ENCODE measurements around the gene ELL2.

ELL2 gene

DNA sequence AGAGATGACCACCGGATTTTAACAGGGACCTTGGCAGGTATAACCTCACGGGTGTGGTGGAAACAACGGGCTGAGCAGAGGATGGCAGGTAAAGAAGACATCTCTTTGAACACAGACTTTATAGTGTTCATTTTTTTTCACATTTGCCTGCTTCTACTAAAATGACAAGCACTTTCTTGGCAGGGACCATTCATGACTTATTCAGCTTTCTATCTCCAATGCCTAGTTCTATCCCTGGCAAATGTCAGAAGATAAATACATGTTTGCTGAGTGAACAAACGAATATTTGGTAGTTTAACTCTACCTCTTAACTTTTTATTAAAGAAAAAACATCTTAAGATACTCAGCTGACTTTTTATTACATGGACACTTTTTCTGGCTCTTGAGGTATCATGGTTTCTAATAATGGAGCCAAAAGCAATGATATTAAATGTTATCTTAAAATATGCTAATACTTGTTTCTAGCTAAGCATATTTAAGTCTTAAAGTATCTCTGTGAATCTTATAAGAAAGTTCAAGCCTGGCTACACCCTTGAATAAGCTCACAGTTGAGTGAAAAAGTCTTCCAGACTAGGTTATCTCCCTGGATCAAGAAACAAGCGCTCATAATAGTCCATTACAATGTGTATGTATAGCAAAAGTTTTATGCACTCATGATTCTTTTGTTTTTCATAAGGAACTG, 8.5 kb downstream of the ELL2 start:
- no peak for DNase-seq

DNA sequence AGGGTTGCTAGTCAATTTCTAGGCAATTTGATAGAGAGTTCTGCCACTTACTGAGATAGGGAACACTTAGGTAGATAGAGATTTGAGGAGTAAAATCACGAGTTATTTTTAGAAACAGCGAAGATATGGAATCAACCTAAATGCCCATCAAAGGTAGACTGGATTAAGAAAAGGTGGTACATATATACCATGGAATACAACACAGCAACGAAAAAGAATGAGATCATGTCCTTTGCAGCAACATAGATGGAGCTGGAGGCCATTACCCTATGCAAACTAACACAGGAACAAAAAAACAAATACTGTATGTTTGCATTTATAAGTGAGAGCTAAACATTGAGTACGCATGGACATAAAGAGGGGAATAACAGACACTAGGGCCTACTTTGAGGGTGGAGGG, 9.7 kb downstream of the ELL2 start:
- no peak for DNase-seq

DNA sequence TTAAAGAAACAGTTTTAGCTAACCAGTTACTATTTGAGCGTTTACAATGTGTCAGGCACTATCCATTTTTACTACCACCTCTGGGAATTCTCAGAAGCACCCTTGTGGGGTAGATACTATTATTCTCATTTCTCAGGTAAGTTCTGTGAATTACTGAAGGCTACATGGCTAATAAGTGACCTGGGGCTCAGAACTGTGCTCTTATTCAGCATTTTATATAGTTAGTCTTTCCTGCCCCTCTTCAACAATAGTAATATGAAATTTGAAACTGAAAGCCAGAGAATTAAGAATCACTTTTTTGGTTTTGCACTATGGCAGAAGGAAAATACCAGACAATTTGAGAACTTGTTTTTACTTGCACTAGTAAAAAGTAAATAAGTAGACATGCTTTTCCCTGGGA, 11.8 kb downstream of the ELL2 start:
- no peak for DNase-seq

DNA sequence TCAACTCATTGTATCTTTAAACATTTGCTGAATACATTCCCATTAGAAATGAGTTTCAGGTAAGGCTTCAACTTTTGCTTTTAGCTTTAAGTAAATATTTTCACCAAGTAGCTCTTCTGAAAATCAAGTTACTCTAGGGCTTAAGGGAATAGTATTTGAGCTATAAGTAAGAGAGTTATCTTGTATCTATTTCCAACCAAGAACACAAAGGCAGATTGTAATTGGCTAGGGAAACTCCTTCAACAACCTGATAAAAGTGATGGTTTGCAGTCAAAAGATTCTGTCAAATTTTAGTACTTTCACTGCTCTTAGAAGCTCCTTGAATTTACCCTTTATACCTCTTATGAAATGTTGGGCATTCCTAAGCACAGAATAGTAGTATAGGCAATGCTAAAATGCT, 13.0 kb downstream of the ELL2 start:
- DNase-seq = no peak

DNA sequence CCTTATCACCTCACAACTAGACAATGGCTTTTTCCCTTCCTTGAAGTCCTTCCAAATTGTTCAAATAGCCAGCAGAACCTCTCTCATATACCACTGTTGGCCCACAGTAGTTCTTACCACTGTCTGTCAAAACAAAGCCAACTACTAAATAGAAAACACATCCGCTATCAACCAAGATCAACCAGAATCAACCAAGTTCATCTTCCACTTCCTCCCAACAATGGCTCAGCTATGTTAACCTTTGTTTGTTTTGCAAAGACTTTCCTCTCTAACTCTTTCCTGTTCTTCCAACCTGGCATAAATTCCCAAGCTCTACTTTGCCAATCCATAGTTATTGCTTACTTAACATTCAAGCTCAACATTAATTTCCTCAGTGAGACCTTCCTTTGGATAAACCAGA, 15.2 kb downstream of the ELL2 start:
- DNase-seq = no peak

DNA sequence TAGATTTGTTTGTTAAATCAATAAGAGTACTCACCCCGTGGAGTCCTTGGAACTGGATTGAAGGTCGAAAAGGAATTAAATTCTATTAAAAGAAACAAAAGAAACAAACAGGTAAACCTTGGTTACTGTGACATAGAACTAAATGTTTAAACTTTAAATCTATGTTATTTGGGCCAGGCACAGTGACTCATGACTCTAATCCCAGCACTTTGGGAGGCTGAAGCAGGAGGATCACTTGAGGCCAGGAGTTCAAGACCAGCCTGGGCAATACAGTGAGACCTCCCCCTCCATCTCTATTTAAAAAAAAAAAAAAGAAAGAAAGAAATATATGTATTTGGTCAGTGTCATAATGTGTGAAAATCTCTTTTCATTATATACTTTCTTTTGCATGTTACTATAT, 18.7 kb downstream of the ELL2 start:
- no peak for DNase-seq

DNA sequence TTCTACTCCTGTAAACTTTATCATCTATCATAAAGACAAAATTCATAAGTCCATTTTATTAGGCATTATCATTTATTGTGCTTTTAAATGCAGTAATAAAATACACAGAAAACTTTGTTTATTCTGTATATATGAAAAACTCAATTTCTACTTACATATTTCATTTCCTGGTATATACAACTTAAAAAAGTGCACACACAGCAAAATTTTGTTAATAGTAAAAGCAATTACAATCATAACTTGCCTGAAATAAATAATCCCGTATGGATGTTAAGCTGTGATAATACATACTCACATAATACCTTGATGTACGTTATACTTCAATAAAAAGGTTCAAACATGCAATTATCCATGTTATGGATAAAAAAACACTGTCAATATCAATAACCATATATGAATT, 19.2 kb downstream of the ELL2 start:
- DNase-seq = no peak

DNA sequence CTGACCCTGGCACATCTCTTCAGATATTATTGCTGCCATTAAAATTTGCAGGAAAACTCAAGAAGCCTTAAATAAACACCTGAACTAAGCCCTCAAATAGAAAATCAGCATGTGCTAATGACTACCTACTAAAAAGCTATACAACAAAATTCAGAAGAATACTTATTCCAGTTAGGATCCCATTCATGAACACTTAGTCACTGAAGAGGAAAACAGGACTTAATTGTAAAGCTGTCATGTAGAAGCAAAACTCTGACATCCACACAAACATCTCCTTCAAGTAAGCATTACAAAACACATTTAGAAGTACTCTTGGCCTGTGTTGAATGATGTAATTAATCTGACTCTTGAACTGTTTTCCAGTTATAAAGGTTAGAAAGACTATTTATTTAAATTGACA, 19.9 kb downstream of the ELL2 start:
- no peak for DNase-seq

DNA sequence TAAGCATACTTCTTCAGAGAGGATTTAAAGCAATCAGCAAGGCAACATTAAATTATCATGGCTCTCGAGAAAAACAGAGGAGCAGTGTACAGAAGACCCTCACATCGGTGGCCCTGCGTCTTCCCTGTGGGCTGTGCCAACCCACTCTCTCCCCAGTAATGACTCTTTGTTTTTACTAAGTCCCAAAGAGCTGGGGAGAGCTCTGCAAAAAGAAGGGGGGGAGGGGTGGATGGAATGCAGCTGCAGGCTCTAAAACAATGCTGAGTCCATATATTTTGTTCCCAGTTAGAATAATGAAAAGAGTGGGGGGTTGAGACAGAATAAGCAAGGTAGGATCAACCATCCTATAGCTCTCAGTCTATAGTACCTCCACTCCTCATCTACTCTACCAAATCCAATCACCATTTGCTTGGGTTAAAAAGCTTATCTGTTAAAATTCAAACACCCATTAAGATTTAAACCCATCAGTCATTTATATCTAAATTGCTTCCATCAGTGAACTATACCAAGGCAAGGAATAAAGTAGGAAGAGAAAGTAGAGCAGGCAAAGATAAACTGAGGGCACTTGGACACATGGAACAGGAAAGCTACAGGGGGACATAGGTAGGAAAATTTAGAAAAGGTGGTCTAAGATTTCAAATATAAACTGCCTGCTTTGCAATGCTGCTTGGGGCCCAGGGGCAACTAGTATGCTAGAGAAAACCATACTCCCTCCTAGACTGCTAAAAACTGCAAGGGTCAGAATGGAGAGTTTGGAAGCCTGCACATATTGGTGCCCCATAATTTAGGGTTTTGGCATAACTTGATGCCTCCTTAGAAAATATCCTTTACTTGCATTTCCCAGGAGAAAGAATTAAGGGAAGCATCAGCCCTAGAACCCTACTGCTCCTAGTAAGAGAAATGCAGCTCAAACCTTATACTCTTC, 20.6 kb downstream of the ELL2 start:
- no peak for DNase-seq

DNA sequence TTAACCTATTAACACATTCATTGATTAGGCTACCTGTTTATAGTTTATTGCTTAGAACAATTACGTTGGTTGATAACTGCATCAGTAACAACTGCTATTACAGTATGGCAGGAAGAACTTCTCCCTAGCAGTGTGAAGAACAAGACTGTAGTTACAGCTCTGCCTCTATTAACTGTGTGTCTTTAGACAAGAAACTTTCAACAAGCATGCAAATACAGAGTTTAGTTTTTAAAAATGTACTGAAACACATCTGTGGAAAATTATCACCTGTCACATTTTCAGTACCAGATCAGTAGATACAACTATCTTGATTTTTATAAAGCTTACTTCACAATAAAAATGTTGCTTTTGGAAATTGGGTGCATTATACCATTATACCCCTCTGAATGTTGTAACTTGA, 22.2 kb downstream of the ELL2 start:
- no peak for DNase-seq

DNA sequence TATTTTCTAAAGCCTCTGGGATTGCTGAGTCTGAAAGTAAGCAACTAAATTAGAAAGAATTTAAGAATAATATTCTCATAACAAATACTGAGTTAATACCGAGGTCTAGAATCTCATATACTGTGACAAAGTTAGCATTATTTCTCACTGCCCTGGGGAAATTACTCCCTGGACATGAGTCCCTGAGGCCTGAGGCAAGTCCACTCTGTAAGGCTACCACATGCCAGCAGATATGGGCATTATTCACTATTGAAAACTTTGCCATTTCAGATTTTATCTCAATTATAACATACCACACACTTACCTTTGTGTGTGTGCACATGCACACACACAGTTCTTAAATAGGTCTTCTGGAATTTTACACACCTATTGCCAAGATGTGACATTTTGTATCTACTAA, 22.9 kb downstream of the ELL2 start:
- no peak for DNase-seq

DNA sequence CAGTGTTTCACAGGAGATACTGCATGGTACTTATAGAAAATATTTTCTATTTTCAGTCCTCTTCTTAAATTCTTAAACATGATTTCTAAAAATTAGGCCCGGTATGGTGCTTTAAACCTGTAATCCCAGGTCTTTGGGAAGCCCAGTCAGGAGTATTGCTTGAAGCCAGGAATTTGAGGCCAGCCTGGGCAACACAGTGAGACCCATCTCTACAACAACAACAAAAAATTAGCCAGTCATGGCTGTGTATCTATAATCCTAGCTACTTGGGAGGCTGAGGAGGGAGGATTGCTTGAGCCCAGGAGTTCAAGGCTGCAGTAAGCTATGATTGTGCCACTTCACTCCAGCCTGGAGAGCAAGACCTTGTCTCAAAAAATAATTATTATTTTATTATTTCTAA, 23.3 kb downstream of the ELL2 start:
- no peak for DNase-seq

DNA sequence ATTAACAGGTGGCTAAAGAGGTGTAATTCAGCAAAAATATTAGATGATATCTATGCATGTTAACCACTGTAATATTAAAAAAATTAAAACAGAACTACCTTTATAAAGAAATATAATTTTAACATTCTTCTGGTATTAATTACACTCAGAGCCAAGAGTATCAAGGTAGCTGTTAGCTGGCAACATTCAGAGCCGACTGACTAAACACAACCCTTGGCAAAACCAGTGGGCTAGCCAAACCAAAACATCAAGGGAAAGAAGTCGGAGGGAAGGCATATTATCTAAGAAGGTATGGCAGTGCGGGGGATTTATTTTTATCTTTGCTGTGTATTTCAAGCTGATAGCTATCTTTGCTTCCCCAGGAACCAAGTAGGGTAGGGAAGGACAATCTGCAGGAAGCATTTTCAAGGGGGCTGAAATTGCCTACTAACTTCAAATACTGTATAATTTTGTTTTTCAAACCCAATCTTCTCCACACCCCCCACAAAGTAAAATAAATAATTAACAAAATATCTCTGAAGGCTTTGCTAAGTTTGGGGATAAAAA, 24.0 kb downstream of the ELL2 start:
- DNase-seq = no peak

DNA sequence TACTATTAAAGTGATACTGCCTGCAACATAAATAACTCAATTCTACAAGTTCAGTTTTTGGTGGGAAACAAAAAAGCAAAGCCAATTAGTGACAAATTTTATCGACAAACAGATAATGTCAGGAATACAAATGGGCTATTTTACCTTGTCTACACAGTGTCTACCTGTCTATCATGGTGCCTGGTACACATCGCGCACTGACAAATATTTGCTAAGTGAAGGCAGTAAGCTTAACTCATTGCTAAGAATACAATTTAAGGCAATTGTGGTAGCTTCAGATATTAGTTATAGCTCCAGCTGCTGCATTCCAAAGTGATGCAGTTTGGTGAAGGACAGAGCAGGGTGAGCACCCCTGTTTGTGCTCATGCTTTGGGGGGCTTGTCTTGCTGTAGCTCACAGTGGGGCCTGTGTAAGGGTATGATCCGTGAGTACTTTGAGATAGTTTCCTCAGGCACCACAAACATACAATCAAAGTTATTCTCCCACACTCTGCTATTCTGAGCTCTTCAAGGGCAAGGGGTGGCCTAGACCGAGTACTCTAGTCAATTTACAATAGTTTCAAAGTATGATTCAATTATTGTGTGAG, 24.7 kb downstream of the ELL2 start:
- DNase-seq = no peak

DNA sequence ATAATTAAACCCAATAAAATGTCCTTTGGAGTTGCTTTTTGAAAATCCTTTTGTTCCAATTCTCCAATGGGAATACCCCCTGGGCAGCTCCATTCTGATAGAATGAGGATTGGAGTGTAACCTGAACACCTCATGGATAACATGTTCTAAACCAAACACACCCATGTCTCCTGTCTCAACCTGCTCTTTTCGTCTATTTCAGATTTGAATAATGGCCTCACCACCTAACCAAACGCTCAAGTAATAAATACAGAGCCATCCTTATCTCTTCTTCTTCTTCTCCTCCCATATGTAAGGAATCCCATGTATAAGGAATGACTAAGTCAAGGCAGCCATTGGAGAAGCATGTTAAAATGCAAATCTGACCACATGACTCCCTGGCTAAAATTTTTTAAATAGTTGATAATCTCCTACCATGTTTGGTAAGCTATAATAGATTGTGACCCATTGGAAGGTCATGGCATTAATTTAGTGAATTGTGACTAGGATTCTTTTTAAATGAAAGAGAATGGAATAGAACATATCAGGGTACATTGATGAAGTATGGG, 26.0 kb downstream of the ELL2 start:
- DNase-seq = no peak

DNA sequence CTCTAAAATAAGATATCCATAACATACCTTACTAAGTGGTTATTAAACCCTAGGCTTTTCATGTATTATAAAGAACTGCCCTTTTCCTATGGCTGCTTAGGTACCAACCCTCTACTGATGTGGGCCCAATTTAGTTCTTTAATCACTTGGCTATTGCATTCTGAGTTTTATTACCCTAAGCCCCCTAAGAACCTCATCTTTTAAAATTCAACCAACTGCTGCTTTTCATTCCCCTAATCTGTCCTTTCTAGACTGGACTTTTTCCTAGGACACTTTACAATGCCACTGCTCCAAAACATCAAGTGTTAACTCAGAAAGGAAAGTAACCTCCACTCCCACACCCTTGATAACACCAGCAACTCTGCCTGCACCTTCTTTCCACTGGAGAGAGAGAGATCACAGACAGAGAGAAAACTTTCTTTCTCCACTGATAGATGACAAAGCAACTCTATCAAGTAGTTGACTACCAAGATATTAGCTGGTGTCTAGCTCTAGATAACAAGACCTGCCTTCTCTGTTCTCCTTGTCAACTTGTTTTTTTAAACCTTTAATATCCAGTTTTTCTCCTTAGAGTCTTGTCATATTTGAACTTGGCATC, 27.3 kb downstream of the ELL2 start:
- DNase-seq = no peak

DNA sequence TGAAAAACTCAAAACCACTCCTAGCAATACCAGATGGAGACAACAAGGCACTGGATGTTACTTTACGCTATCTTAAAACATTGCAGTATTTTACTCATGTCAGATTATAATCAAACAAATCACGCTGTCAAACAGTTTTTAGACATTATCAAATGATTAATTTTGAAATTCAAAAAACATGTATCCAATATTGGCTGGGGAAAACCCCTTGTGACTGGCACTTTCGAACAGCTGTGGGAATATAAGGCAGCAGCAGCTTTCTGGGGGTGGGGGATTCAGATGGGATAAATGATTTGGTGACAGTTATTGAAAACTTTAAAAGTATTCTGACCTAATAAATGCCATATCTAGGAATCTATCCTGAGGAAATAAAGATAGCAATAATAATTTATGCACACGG, 28.7 kb downstream of the ELL2 start:
- DNase-seq = no peak

DNA sequence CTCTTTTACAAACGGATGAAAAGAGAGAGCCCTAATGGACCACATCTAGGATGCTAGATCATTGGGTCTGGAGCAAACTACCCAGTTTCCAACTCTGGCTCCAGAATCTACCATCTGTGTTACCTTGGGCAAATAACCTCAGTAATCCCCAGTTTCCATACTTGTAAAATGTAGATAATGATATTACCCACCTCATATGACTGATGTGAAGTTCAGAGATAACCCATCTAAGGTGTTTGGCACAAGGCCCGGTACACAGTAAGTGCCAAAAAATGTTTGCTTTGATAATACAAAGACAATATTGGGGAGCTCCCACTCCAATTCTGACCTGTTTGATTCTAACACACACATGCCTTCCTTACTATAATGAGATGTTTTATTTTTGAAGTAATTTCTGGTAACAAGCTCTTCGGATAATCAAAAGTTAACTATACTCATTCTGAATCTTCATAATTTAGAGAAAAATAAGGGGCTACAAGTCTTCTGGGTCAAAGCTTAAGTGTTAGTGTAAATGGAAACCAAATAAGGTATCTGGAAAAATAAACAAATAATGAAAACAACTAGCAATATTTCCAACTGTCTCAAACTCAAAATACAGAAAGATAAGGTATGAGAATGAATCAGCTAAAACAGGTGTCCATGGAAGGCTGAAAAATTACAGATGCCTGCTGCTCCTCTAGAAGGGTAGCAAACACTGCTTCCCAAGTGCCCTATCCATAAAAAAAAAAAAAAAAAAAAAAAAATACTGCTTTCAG, 30.4 kb downstream of the ELL2 start:
- no peak for DNase-seq

DNA sequence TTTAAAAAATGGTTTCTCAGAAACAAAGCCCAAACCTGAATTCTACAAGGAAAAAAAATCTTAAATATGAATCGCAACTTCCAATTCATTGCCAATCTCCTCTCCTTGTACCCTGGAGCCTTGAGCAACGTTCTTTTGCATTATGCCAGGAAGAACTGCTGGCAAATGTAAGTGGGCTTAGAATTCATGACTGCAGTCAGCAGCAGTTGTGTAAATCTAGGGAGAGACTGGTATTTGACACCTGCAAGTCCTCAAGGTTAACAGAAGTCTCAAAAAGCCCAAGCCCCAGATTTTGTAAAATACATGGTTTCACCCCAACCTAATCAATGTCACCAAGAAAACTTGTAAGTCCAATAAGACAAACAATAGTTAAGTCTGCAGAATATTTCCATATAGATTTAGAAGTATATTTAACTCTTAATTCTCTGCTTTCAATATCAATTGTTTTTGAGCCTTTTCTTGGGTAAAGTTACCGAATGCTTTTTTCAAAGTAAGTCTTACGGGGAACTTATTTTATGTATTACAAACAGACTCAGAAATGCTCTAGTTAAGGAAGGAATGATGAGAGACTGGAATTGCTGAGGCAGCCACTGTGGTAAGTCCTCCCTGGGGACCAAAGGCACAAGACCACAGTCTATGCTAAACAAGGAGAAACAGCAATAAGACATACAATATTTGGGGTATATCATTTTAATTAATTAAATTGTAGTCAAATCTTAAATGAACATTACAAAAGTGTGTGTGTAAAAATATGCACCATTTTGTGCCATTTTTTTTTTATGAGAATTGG, 31.3 kb downstream of the ELL2 start:
- no peak for DNase-seq

DNA sequence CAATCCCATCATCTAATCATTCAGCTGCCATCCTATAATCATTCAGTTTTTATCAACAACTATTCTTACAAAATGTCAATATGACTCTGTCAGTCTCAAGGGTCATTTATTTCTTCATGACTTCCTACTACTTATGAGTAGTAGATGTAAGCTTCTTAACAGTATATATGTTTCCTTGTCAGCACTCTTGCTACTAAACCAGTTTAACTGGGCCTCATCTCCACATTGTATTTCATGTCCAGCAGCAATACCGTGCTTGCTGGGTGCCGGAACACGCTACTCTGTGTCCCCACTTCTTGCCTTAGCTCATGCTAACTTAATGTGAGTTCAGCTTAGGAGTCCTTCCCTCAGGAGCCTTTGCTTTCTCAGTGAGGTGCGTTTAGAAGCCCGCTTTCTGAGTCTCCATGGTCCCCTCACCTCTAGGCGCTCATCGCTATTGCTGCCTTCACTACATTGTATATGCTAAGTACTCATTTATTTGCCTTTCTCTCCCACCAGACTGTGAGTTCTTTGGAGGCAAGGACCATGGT, 32.9 kb downstream of the ELL2 start:
- DNase-seq = no peak

Measured in NCI-H2029 treated with DMSO at 0.1 percent for 48 hours (cell line).